AG10803 (cell line): ENCODE data around the gene MLXIPL.

Source experiments
- DNase-seq: peaks from one replicate; pipeline ENCODE4 v3.0.0; 2010; ENCODE audit warnings: low read depth
- H3K4me3 ChIP-seq: 2 replicates; pipeline ENCODE4 v1.5.1; 2011; ENCODE audit warnings: mild to moderate bottlenecking, low read length, control low read depth
- TF ChIP-seq, protein P1 (sequence below): conservative IDR thresholded peaks from 2 replicates; pipeline ENCODE4 v1.5.1; 2011; ENCODE audit warnings: mild to moderate bottlenecking, low read length, control low read depth, inconsistent platforms

The MLXIPL gene

DNA sequence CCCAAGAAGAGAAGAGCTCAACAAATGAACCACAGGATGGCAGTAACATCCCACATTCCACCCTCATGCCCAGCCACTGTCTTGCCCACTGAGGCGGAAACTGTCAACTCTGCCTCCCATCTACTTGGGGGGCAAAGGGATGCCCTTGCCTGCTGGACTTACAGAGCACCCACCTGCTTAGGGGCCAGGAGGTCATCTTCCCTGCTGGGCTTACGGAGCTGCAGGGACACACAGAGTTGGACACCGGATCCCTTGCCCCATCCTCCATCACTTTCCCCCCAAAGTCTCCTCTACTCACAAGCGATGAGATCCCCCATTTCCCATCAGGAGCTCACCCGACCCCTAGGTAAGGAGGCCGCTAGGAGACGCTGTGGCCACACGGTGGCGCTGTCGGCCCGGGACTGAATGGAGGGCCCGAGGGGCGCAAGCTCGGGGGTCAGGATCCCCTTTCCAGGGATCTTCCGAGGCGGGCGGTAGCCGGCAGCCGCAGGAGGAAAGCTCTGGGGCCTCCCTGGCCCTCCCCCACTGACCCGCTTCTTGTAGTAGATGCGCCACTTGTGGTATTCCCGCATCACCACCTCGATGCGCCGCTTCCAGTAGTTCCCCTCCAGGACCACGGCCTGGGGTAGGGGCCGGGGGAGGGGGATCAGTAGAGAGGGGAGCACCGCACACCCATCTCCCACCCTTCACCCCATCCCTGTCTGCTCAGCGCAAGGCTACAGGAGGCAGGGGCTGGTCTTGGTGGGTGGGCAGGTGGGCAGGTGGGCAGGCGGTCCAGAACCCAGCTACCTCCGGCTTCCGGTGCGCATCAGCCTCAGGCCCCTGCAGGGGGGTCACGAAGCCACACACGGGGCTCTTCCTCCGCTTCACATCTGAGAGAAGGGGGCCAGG lies 17.3 kb downstream of the MLXIPL start:
- no peak for DNase-seq
- H3K4me3 ChIP-seq: peak overlapping the region; percentile 28; the same call in 1 of the 2 replicates
- TF ChIP-seq, protein P1, sequence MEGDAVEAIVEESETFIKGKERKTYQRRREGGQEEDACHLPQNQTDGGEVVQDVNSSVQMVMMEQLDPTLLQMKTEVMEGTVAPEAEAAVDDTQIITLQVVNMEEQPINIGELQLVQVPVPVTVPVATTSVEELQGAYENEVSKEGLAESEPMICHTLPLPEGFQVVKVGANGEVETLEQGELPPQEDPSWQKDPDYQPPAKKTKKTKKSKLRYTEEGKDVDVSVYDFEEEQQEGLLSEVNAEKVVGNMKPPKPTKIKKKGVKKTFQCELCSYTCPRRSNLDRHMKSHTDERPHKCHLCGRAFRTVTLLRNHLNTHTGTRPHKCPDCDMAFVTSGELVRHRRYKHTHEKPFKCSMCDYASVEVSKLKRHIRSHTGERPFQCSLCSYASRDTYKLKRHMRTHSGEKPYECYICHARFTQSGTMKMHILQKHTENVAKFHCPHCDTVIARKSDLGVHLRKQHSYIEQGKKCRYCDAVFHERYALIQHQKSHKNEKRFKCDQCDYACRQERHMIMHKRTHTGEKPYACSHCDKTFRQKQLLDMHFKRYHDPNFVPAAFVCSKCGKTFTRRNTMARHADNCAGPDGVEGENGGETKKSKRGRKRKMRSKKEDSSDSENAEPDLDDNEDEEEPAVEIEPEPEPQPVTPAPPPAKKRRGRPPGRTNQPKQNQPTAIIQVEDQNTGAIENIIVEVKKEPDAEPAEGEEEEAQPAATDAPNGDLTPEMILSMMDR: peak; percentile 87

DNA sequence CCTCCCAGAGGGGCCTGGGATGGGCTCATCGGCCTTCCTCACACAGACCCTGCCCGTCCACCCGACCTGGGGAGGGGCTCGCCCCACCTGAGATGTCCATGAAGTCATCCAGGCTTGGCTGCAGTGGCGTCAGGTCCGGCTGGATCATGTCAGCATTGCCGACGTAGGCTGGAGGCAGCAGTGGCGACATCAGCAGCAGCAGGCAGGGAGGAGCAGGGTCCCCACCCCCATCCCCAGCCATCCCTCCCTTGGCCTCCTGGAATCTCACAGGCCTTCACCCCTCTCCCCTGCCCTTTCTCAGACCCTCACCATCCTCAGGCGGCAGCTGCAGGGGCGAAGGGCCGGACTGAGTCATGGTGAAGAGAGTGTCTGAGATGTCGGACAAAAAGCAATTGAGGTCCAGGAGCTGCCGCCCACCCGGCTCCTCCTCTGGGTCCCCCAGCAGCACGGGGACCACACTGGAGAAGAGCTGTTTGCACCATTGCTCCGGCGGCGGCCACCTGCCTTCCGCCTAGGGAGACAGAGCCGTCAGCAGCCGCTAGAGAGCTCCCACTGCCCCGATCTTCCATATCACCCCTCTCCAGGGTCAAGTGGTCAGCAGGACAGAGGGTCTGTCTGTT lies 18.6 kb downstream of the MLXIPL start:
- no peak for DNase-seq
- H3K4me3 ChIP-seq: no peak overlapping the region
- TF ChIP-seq, protein P1: no peak

DNA sequence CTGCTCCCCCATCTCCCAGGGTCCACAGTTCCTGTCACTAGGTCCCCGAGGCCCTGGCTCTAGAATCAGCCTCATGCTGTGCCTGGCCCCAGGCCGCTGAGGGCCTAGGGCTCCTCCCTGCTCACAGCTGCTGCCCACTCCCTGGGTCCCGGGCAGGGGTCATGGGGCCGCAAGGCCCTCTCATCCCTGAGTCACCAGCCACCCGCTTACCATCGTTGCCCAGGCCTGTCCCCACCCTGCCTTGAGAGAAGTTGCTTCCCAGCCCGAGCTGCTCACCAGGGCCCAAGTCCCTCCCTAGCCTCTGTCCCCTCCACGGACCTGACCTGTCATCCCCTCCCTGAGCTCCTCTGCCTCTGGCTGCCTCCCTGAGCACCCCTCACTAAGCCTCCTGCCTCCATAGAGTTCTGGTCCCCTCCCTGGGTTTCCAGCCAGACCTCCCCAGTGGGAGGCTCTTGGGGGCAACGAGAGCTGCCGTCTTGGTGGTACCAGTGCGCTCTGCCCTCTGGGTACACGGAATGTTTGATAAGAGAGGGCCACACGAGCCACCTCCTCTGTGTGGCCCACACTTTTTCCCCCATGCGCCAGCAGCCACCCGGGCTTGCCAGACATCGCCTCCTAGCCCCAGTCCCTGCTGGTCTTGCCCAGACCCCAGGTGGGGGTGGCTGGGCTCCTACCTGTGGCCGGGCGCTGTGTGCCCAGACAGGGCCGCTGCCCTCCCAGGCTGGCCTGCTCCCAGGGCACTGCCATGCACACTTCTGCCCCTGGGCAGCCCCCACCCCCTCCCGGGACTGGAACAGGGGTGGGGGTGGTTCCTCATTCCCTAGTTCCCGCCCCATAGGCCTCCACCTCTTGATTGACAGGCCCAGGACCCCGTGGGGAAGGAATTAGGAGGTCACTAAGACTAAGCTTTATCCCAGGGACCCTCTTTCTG lies 21.3 kb downstream of the MLXIPL start:
- TF ChIP-seq, protein P1: no peak
- no peak for DNase-seq
- H3K4me3 ChIP-seq: no peak overlapping the region

DNA sequence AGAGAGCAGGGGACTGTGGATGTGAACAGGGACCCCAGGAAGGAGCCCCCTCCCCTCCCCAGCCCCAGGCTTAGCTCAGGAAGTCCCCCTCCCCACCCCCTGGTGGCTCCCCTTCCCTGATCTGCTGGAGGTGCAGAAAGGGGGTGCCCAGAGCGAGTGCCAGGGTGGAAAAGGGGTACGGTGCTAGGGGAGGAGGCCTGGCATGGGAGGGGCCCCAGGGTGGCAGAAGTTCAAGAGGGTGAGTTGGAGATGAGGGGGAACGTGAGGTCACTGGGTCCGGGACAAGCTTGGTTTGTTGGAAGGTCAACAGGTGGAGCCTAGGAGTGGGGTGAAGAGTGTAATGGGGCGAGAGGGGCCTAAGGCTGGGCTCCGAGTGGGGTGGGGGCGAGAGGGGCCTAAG lies 24.4 kb downstream of the MLXIPL start:
- TF ChIP-seq, protein P1: no peak
- no peak overlapping the region for H3K4me3 ChIP-seq
- DNase-seq: no peak

DNA sequence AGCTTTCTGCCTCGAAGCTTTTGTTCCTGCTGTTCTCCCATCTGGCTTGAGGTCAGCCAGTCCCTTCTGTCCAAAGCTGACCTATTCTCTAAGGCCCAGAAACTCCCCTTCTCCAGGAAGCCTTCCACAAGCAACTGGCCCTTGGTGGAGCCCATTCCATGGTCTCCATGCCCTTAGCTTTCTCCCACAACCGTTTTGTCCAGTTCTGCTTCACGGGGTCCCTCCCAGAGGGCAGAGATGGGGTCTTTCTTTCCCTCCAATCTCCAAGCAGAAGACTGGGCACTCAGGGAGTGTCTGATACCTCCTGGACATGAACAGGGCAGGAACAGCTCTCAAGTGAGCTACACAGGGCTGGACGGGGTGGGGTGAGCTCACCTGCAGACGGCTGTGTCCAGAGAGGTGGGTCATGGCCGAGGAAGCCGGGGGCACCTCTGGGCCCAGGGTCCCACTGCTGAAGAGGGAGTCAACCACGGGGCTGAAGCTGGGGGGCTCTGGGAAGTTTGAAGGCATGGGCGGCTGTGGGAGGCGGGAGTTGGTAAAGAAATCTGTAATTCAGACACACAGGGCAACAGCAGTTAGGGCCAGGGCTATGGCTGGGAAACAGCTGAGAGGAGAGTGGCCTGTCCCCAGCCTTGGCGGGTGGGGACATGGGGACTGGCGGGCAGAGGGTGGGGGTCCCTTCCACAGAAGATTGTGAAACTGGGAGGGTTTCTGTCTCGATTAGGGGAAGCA lies 25.0 kb downstream of the MLXIPL start:
- DNase-seq: no peak
- no peak overlapping the region for H3K4me3 ChIP-seq
- TF ChIP-seq, protein P1: no peak

DNA sequence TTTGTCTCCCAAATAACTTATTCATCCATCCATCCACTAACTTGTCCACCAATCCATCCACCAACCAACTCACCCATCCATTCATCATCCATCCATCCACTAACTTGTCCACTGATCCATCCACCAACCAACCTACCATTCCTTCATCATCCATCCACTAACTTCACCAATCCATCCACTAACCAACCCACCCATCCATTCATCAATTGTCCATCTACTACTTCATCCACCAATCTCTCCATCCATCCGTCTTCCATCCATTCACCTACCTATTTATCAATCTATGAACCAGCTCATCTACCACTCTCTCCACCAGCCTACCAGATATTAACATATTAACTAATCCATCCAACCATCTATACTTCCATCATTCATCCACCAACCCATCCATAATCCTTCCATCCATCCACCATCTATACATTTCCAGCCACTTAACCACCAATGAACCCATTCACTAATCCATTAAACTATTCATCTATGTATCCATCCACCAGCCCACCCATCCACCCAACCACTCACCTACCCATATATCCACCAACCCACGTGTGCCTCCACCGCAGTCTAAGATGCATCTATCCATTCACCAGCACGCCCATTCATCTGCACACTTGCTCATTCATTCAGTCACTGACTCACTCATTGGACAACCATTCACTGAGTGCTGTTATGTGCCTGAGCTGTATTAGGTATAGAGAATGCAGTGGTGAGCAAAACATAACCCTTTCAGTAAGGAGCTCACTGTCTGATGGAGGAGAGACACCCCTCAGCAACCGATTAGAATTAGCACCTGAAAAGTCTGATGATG lies 26.1 kb downstream of the MLXIPL start:
- DNase-seq: no peak
- H3K4me3 ChIP-seq: no peak overlapping the region
- TF ChIP-seq, protein P1: no peak
